GM18951 (cell line): ENCODE data around the gene GCNT4.

ENCODE experiments used
- POLR2A ChIP-seq: IDR thresholded peaks from 4 replicates; pipeline ENCODE4 v1.6.1; 2011; ENCODE audit warnings: mild to moderate bottlenecking; ENCODE audit not compliant: insufficient read length, insufficient read depth; ENCODE audit errors: extremely low read depth
- in situ Hi-C: fragments of 300-500 bp; cut with MboI; formaldehyde crosslinking; loops from one replicate; pipeline ENCODE4 v1.12.0; 2022; ENCODE audit warnings: low sequenced_read_pairs, mixed read lengths, inconsistent platforms; ENCODE audit not compliant: unreplicated experiment

The GCNT4 gene

GRCh38 chr5:75046366-75047142 lies 5.8 kb downstream of the GCNT4 start:
- in situ Hi-C loops, result no loop called here
- TF ChIP-seq POLR2A, result no peak

- in situ Hi-C loops, result no loop called here
- TF ChIP-seq POLR2A, result no peak
Observed at GRCh38 chr5:75045071-75045470, 7.3 kb downstream of the GCNT4 start.

GRCh38 chr5:75044406-75044805 lies 8.0 kb downstream of the GCNT4 start:
- in situ Hi-C loops, result no loop called here
- TF ChIP-seq POLR2A, result no peak

GRCh38 chr5:75043633-75044264 lies 8.6 kb downstream of the GCNT4 start:
- in situ Hi-C loops, result no loop called here
- no peak for TF ChIP-seq POLR2A

GRCh38 chr5:75042522-75042921 lies 9.8 kb downstream of the GCNT4 start:
- in situ Hi-C loops, result no loop called here
- TF ChIP-seq POLR2A, result no peak

GRCh38 chr5:75040973-75041372 lies 11.4 kb downstream of the GCNT4 start:
- no peak for TF ChIP-seq POLR2A
- in situ Hi-C loops, result no loop called here

- in situ Hi-C loops, result no loop called here
- TF ChIP-seq POLR2A, result no peak
Observed at GRCh38 chr5:75037106-75037505, 15.3 kb downstream of the GCNT4 start.

- no peak for TF ChIP-seq POLR2A
- in situ Hi-C loops, result no loop called here
Observed at GRCh38 chr5:75034137-75034739, 18.1 kb downstream of the GCNT4 start.

GRCh38 chr5:75031366-75031765 lies 21.0 kb downstream of the GCNT4 start:
- no peak for TF ChIP-seq POLR2A
- in situ Hi-C loops, result no loop called here

- in situ Hi-C loops, result no loop called here
Observed at GRCh38 chr5:75028090-75028489, 24.3 kb downstream of the GCNT4 start.

GRCh38 chr5:75023368-75024159 lies 28.8 kb downstream of the GCNT4 start:
- no peak for TF ChIP-seq POLR2A
- in situ Hi-C loops, result no loop called here

More at GRCh38 chr5:75028090-75028489, 24.3 kb downstream of the GCNT4 start:
- no peak for TF ChIP-seq POLR2A

GRCh38 chr5:75021800-75022199 lies 30.6 kb downstream of the GCNT4 start:
- TF ChIP-seq POLR2A, result no peak
- in situ Hi-C loops, result no loop called here

- in situ Hi-C loops, result no loop called here
- TF ChIP-seq POLR2A, result no peak
Observed at GRCh38 chr5:75021219-75021618, 31.1 kb downstream of the GCNT4 start.
